Osteocyte (in vitro differentiated cells): Measurements from ENCODE around the gene CASKIN2. TPM values are rescaled to one million over a fixed set of nuclear protein-coding genes. Genes with fewer than 3 reads are reported as not detected.

ENCODE experiments used
- DNase-seq: peaks from one replicate; pipeline ENCODE4 v3.0.0; 2021; ENCODE audit warnings: mixed read lengths; ENCODE audit not compliant: unreplicated experiment; ENCODE audit errors: extremely low spot score
- H3K27ac Mint-ChIP-seq: one replicate; pipeline ENCODE4 v1.8.0; 2021; ENCODE audit warnings: mild to moderate bottlenecking, mixed read lengths; ENCODE audit not compliant: unreplicated experiment
- H3K27me3 Mint-ChIP-seq: one replicate; pipeline ENCODE4 v1.8.0; 2021; ENCODE audit warnings: mixed read lengths; ENCODE audit not compliant: unreplicated experiment
- H3K36me3 Mint-ChIP-seq: one replicate; pipeline ENCODE4 v1.8.0; 2021; ENCODE audit warnings: mixed read lengths; ENCODE audit not compliant: unreplicated experiment
- H3K4me1 Mint-ChIP-seq: one replicate; pipeline ENCODE4 v1.8.0; 2021; ENCODE audit warnings: mixed read lengths; ENCODE audit not compliant: unreplicated experiment
- H3K4me3 Mint-ChIP-seq: one replicate; pipeline ENCODE4 v1.8.0; 2021; ENCODE audit warnings: mild to moderate bottlenecking, moderate library complexity, mixed read lengths; ENCODE audit not compliant: unreplicated experiment
- H3K9me3 Mint-ChIP-seq: one replicate; pipeline ENCODE4 v1.8.0; 2021; ENCODE audit warnings: mixed read lengths; ENCODE audit not compliant: unreplicated experiment
- CTCF ChIP-seq: fragments of 200-600 bp; sonication (generic); IDR thresholded peaks from 2 replicates; pipeline ENCODE4 v1.5.0; 2021; ENCODE audit warnings: antibody characterized with exemption, mild to moderate bottlenecking, moderate library complexity
- total RNA-seq: library from RNA; stranded (reverse); gene quantifications from 2 replicates; pipeline ENCODE4 v1.2.1, GENCODE V29; 2021

CASKIN2 gene
- total RNA-seq, 1 donor from 2014 or later, result 28.1 TPM

GRCh38 chr17:75473246-75473645, 42.1 kb downstream of the CASKIN2 start:
- DNase-seq, result no peak
- Mint-ChIP-seq H3K27ac (no peak overlapping the region), H3K4me1 (peaks cover 30% of the 10 kb centered on the region), H3K36me3 (peaks cover 16% of the 10 kb centered on the region), H3K4me3 (no peak overlapping the region), H3K27me3 (no peaks in the 10 kb centered on the region), H3K9me3 (no peaks in the 10 kb centered on the region)
- TF ChIP-seq CTCF, result no peak

- Mint-ChIP-seq H3K9me3 (no peaks in the 10 kb centered on the region), H3K27me3 (no peaks in the 10 kb centered on the region), H3K4me1 (peaks cover 28% of the 10 kb centered on the region), H3K36me3 (peaks cover 16% of the 10 kb centered on the region), H3K4me3 (no peak overlapping the region), H3K27ac (no peak overlapping the region)
- no peak for DNase-seq
- no peak for TF ChIP-seq CTCF
These were observed 43.2 kb downstream of the CASKIN2 start for GRCh38 chr17:75472119-75472518.

DNA sequence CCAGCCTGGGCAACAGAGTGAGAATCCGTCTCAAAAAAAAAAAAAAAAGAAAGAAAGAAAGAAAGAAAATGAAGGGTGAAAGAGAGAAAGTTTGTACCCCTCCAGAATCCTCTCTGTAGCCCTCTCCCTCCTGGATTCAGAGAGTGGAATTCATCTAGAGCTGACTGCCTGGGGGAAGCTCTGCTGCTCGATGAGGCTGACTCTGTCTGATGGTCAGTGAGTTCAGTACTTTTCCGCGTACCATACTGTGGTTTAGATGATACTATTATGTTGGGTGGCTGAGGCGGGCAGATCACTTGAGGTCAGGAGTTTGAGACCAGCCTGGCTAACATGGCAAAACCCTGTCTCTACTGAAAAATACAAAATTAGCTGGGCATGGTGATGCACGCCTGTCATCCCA, 44.1 kb downstream of the CASKIN2 start:
- no peak for DNase-seq

GRCh38 chr17:75468779-75469373, 46.5 kb downstream of the CASKIN2 start:
- no peak for DNase-seq
- Mint-ChIP-seq H3K4me1 (peaks cover 3% of the 10 kb centered on the region), H3K27me3 (no peaks in the 10 kb centered on the region), H3K9me3 (no peaks in the 10 kb centered on the region), H3K36me3 (peaks cover 17% of the 10 kb centered on the region), H3K27ac (no peak overlapping the region), H3K4me3 (no peak overlapping the region)
- no peak for TF ChIP-seq CTCF

More for the DNA sequence above, 44.1 kb downstream of the CASKIN2 start:
- H3K4me3 Mint-ChIP-seq, result no peak overlapping the region
- H3K9me3 Mint-ChIP-seq, result no peaks in the 10 kb centered on the region
- no peak for TF ChIP-seq CTCF
- H3K27ac Mint-ChIP-seq, result no peak overlapping the region
- H3K4me1 Mint-ChIP-seq, result peaks cover 20% of the 10 kb centered on the region
- H3K36me3 Mint-ChIP-seq, result peaks cover 14% of the 10 kb centered on the region
- no peaks in the 10 kb centered on the region for H3K27me3 Mint-ChIP-seq

GRCh38 chr17:75468291-75468754, 47.0 kb downstream of the CASKIN2 start:
- Mint-ChIP-seq H3K27ac (no peak overlapping the region), H3K9me3 (no peaks in the 10 kb centered on the region), H3K4me3 (no peak overlapping the region), H3K27me3 (no peaks in the 10 kb centered on the region), H3K4me1 (peaks cover 3% of the 10 kb centered on the region), H3K36me3 (peaks cover 17% of the 10 kb centered on the region)
- DNase-seq, result no peak
- no peak for TF ChIP-seq CTCF
